Activated CD4-positive, alpha-beta T cell treated with anti-CD3 and anti-CD28 coated beads, Interleukin-2, Interleukin-6, amounts not matched to agents 100 ng/mL and 50 ng/mL, durations not matched to agents 16 hours and 8 hours (primary cell): ENCODE data around the gene MYO1D.

ENCODE experiments used
- DNase-seq: peaks from one replicate; pipeline ENCODE4 v3.0.0-alpha.2; 2020

Gene MYO1D

GRCh38 chr17:32813021-32813420 lies 63.9 kb downstream of the MYO1D start:
- DNase-seq = no peak

DNA sequence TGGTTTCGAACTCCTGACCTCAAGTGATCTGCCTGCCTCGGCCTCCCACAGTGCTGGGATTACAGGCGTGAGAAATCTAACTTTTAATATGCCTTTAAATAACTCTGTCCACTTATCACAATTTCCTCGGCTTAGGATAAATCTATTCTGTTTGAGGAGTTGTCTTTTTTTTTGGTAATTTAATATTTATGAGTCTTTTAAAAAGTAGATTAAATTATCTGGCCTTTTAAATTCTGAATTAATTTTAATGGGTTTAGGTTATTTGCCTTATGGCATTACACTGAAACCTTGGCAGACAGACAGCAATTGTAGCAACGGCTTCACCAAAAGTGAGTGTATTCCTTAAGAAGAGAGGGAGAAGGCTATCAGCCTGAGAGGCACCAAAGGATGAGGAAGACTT lies 66.2 kb downstream of the MYO1D start:
- DNase-seq = no peak

GRCh38 chr17:32807577-32807976 lies 69.3 kb downstream of the MYO1D start:
- DNase-seq = no peak

GRCh38 chr17:32806646-32807045 lies 70.3 kb downstream of the MYO1D start:
- DNase-seq = no peak

DNA sequence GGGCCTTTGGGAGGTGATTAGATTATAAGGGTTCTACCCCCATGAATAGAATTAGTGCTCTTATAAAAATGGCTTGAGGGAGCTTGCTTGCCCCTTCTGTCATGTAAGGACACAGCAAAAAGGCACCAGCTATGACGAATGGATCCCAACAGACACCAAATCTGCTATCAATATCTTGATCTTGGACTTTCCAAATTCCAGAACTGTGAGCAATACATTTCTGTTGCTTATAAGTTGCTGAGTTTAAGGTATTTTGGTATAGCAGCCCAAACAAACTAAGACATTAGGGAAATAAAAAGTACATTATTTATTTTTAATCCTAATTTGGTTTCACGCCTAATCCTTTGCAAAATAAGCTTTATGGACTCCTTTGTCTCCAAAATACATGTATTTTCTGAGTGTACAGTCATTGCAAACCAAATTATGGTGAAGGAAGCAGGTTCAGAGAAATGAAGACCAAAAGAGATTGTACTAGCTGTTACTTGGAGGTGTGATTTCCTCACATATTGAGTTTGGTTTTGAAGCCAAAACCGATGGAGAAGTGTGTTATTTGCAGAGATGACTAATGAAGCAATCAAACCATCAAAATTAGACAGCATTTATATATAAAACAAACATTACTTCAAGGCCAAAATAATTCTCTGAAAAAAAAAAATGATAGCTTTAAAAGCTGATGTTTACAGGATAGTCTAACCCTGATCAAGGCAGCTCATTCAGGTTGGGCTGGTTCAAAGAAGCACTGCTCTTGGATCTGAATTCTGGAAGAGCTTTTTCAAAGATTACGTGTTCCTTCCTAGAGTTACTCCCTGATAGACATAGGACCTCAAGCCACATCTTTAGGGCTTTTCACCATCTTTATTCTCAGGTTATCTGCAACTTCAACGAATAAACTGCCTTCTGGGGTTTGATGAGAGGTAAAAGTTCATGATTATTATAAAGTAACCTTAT lies 71.6 kb downstream of the MYO1D start:
- DNase-seq = peak; percentile 43

DNA sequence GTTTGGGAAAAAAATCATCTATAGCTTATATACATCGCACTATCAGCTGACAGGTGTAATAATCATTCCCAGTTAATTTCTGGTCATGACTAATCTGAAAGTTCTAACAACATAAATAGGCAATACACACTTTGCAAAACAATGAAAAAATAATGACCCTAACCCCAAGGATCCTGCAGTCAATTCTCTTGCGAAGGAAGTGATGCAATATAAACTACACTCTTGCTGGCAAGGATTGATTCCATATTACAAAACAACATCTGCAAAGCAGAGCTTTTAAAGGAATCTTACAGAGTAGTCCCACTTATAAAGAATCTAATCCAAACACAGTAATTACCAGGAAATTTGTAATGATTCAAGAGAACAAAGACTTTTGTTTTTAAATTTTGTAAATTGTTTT lies 73.4 kb downstream of the MYO1D start:
- no peak for DNase-seq

- DNase-seq = no peak
Observed at GRCh38 chr17:32802306-32802705, 74.6 kb downstream of the MYO1D start.

DNA sequence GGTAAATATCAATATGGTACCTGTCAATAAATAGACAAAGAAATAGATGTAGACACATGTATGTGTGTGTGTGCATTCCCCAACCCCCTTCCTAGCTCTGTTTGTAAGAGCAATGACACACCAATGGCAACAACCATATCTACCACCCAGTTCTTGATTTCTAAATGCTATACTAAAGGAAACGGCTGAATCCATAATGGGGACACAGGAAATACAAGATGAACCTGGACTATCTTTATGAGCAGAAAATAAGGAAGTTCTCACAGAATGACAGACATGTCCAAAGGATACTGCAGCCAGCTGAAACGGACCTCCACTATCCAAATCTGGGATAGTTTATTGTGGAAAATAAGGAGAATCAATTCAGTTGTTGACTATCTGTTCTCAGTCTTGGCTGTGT lies 75.3 kb downstream of the MYO1D start:
- DNase-seq = no peak

DNA sequence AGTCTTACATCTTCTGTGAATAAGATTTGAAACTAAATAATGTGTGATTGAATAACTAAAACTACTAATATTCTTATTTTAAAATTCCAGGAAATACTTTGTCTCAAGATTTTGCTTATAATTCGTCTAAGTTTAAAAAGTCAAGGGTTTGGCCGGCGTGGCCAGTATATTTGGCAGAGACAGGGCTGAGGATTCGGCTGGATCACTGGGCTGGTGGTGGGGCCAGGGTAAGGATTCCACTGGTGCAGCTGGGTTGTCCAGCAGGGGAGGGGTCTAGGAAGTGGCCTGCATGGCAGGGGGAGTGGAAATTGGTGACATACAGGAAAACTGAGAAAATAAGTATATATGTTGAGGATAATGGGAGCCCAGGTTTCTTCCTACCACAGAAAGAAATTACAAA lies 75.7 kb downstream of the MYO1D start:
- no peak for DNase-seq

DNA sequence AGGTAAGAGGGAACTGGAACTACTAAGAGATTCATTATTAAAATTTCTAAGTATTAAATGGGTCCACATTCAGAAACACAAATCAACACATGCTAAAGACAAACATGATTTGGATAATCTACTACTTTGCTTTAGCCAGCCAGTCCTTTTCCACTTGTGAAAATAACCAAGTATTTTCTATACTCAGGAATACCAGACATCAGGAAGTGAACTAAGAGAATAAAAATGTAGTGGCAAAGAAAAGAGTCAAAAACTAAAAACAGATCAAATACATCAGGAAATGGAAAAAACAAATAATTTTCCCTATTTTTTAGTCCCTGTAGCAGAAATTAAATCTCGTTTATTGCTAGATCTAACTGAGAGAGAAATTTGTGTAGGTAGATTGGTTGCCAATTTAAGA lies 78.0 kb downstream of the MYO1D start:
- no peak for DNase-seq

DNA sequence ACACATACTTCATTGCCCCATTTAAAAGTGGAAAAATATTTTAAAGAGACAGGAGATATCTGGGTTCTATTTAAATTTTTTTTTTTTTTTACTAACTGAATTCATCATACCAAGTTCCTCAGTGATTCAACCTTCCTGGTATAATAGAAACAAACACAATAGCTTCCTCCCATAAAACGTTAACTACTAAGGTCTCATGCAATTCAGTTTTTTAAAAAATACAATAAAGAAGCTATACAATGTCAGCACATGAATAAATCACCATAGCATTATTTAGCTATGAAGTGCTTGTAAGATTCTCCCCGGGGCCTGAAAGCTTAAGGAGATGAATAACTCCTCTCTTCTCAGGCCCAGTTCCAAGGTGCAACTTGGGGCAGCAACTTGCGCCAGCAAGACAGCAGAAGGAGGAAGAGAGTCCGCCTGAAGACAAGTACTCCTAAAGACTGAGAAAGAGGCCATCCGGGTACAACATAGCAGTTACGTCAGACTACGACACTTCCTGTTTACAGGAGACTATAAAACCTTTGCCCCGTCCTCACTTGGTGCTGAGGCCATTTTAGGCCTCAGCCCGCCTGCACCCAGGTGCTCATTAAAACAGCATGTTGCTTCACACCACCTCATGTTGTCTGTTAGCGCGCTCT lies 81.5 kb downstream of the MYO1D start:
- DNase-seq = no peak

GRCh38 chr17:32794533-32795246 lies 82.2 kb downstream of the MYO1D start:
- no peak for DNase-seq

DNA sequence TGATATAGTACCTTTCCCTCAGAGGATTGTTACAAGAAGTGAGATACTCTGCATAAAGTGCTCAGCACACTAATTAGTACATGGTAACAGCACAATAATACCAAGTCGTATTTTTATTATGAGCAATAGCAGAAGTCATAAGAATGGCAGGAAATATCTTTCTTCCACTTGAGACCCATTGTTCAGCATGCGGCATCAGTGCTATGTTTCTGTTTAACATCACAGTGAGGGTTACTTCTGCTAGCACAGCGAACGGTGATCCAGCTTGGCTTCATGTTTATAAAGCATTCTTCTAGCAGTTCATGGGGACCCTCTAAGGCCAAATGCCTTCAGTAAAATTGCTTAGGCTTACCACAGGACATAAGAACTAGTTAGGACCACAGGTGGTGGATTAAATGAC lies 83.1 kb downstream of the MYO1D start:
- no peak for DNase-seq

DNA sequence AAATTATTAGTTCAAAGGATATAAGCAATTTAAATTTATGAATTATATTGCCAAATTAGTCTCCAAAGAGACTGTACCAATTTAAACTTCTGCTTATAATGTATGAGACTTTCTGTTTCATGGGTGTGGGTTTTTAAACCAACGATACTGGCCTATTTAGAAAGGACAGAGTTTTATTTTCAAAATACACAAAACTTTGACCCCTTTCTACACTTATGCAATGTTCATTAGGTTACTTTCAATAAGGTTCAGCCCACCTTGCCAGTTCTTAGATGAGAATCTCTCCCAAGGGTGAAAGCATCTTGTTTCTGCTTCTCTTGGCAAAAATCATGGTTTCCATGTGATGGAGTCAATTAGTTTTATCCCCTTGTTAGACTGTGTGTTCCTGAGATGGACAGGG lies 84.7 kb downstream of the MYO1D start:
- no peak for DNase-seq

DNA sequence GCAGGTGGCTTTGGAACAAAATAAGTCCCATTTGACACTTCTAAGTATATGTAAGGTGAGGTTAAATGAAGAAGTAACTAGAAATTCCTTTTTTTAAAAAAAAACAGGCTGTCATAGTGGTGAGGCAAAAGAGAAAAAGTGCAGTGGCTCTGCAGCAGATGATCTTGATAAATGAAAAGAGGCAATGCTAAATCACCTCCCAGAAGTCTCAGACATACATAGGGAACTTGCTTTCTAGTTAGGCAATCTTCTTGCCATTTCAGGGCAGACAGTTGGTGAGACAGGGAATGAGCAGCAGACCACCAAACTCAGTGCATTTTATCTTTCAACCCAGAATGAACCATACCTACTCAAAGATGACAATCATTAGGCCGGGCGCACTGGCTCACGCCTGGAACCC lies 90.8 kb downstream of the MYO1D start:
- DNase-seq = no peak

DNA sequence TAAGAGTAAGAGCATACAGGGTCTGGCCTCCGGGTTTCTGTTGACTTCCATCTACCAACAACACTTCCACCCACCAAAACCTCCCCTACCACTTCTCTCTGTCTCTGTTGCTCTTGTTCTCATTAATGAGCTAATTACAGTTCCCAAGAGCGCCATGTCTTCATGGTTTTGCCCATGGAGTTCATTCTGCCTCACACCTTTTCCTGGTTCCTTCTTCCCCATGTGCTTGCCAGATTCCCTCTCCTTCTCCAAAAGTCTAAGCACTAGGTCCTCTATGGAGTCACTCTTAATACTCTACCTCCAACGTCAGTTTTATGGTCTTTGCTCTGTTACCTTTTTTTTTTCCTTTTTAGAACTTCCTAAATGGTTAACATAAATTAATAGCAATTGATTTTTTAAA lies 92.8 kb downstream of the MYO1D start:
- DNase-seq = no peak

DNA sequence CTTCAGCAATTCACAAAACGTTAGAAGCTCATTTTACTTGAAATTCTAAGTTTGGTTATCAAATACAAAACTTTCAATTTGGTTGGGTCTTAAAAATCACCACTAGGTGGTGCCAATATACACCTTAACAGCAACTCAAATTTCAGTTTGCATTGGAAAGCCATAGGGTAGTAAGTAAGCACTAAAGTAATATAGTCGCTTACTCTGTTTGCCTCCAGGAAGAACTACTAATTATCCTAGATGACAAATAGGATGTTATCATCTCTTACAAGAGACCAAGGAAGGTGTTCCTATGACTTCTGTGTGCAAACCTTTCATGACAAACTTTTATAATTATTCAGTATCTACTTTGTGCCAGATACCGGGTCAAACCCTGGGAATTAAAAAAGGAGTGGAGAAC lies 93.3 kb downstream of the MYO1D start:
- DNase-seq = peak; percentile 64

GRCh38 chr17:32780721-32781120 lies 96.2 kb downstream of the MYO1D start:
- no peak for DNase-seq

DNA sequence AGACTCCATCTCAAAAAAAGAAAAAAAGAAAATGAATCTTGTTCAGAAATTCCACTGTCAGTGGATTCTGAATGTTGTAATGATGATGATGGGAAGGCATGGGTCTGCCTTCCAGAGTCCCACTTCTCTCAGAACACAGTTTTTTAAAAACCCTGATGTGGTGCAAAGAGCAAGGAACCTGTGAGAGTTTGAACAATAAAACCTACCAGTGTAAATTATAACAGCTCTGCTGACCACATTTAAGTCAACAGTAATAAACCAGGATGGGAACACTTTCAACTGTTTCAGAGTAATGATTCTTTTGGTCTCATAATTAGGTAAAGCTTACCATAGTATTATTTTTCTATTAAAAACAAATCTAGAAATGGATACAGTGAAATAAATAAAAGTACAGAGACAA lies 99.0 kb downstream of the MYO1D start:
- DNase-seq = no peak

GRCh38 chr17:32777436-32777835 lies 99.5 kb downstream of the MYO1D start:
- DNase-seq = no peak

DNA sequence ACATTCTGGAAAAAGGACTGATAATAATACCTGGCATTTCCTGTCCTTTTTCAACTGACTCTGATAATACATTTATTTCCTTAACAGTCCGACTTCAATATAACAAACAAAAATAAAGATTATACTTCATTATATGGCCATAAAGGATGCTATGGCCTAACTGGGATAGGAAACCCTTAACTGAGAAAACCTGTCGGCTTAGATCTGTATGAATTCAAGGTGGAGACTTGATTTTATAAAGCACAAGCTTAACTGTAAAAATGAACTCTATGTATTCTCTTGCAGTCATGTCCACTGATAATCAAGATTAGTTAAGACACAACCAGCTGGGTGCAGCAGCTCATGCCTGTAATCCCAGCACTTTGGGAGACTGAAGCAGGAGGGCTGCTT lies 102.2 kb downstream of the MYO1D start:
- no peak for DNase-seq

DNA sequence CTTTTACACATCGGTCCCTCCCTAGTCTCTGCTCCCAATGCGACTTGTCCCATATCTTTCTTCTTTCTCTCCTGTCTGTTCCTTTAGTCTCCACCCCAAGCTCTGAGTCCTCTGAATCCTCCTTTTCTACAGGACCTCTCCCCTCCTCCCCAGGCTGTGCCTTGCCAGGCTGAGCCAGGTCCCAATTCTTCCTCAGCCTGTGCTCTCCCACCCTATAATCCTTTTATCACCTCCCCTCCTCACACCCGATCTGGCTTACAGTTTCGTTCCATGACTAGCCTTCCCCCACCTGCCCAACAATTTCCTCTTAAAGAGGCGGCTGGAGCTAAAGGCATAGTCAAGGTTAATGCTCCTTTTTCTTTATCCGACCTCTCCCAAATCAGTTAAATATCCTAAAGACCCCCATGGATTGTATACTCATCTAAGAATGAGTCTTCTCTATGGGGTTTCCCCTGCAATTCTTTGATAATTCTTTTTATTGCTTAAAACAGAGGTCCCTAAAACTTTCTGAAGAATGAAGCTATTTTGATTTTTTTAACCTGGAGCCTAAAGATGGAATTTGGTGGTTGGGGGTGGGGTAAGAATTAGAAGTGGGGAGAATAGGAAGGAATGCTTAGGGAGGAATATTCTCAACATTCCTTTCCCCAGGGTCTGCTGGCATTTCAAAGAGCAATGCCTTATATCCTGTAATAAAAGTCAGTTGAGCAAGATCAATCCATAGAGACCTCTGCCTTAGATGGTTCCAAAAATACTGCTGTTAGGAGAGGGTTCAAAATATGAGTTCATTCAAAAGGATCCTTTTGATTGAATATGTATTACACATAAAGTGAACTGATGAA lies 102.8 kb downstream of the MYO1D start:
- DNase-seq = no peak

DNA sequence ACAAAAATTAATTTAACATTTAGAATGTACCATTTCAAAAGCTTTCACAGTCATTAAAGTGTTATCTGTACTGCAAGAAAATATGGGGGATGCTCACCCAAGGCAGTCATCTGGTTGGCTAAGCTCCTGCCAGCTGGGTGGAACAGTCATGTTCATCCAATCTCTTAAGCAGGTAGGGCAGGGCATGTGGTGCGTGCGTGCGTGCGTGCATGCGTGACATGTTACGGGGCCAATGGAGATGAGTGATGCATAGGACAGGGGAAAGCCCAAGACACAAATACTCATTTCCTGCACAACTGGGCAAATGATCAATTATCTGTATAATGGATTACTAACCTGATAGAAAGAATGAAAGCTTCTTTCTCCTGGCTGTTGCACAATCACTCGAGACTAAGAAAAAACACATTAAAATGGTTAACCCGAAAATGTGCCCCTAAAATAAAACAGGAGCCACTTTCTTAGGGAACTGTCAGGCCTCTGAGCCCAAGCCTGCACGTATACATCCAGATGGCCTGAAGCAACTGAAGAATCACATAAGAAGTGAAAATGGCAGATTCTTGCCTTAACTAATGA lies 104.4 kb downstream of the MYO1D start:
- DNase-seq = no peak
